K562 (cell line): Measurements from ENCODE around the gene CACNA1E. TPM values are rescaled to one million over a fixed set of nuclear protein-coding genes. Genes with fewer than 3 reads are reported as not detected.

Experiments used
- ATAC-seq: fragments of 200-7000 bp; cut with Tn5 transposase; 3 replicates; pipeline ENCODE4 v1.9.1; 2020; ENCODE audit warnings: moderate library complexity
- BruUV-seq: library from RNA; stranded (reverse); fragments of 400-500 nt; replicated peaks from 2 replicates; lab custom pipeline; 2021; lab: Mats Ljungman, UMichigan
- CTCF ChIA-PET: fragments of 300-600 bp; formaldehyde crosslinking; extraction: SDS; loops from one replicate; lab custom pipeline; 2021; ENCODE audit warnings: low intra/inter-chr PET ratio; lab: Yijun Ruan, JAX
- POLR2A ChIA-PET: fragments of 300-600, 350-650 bp; sonication (Branson Sonifier 250); formaldehyde crosslinking; extraction: SDS; loops from one replicate; lab custom pipeline; 2021; ENCODE audit warnings: antibody characterized with exemption, inconsistent platforms; lab: Yijun Ruan, JAX
- DNase-seq, 4 experiments: peaks; one replicate each; pipeline versions ENCODE4 v3.0.0 to v3.0.0-alpha.2; 2011 to 2018; ENCODE audit warnings: low spot score in 3 of 4, mixed read lengths in 3 of 4; ENCODE audit errors: extremely low read depth in 1 of 4
- FAIRE-seq: peaks from 2 replicates; lab custom pipeline; 2011; peaks lifted over from hg19 to GRCh38; lab: Jason Lieb, UNC
- H2AFZ ChIP-seq: 2 replicates; pipeline ENCODE4 v1.6.0; 2011; ENCODE audit warnings: low read depth, low read length, control low read depth, inconsistent platforms
- H3K27ac ChIP-seq: fragments of 200-600 bp; 3 replicates; pipeline ENCODE4 v1.8.0; 2011; ENCODE audit warnings: low read depth, mild to moderate bottlenecking, control low read depth, inconsistent platforms, low read length, moderate library complexity, mixed read lengths; ENCODE audit errors: extremely low read depth
- H3K27me3 ChIP-seq, 2 experiments: fragments of 300-600 bp in 1 of 2; 2 replicates in 1 of 2; 3 replicates in 1 of 2; pipeline versions ENCODE4 v1.6.0 to v1.8.0; 2011; ENCODE audit warnings: inconsistent platforms in 2 of 2, low read length in 2 of 2, mild to moderate bottlenecking in 1 of 2, mixed read lengths in 1 of 2, moderate library complexity in 1 of 2; ENCODE audit not compliant: control insufficient read depth in 2 of 2, insufficient read depth in 2 of 2
- H3K36me3 ChIP-seq: fragments of 300-600 bp; 3 replicates; pipeline ENCODE4 v1.8.0; 2011; ENCODE audit warnings: mild to moderate bottlenecking, low read length, inconsistent platforms; ENCODE audit not compliant: control insufficient read depth, insufficient read depth
- H3K4me1 ChIP-seq, 2 experiments: fragments of 200-600 bp in 1 of 2; replicated peaks in 1 of 2; 2 replicates in 1 of 2; 3 replicates in 1 of 2; pipeline versions ENCODE4 v1.5.1 to v1.8.0; 2011; ENCODE audit warnings: inconsistent platforms in 2 of 2, low read length in 2 of 2, mild to moderate bottlenecking in 1 of 2, mixed read lengths in 1 of 2, moderate library complexity in 1 of 2; ENCODE audit not compliant: control insufficient read depth in 2 of 2, insufficient read depth in 2 of 2
- H3K4me2 ChIP-seq: 2 replicates; pipeline ENCODE4 v1.6.1; 2011; ENCODE audit warnings: low read length, control low read depth, inconsistent platforms, mixed read lengths; ENCODE audit not compliant: insufficient read depth
- H3K4me3 ChIP-seq: fragments of 200-600 bp; sonication (generic), shearing (Covaris generic); 2 replicates; pipeline ENCODE4 v1.5.1; 2016; ENCODE audit warnings: control low read depth, inconsistent platforms
- H3K79me2 ChIP-seq: fragments of 200-600 bp; 3 replicates; pipeline ENCODE4 v1.8.0; 2011; ENCODE audit warnings: low read length, inconsistent platforms; ENCODE audit not compliant: control insufficient read depth, insufficient read depth
- H3K9ac ChIP-seq, 2 experiments: 2 replicates each; pipeline versions ENCODE4 v1.6.0 to v1.6.1; 2011; ENCODE audit warnings: low read depth in 2 of 2, low read length in 2 of 2, control low read depth in 1 of 2, inconsistent platforms in 1 of 2, mild to moderate bottlenecking in 1 of 2, mixed read lengths in 1 of 2; ENCODE audit not compliant: insufficient read depth in 1 of 2
- H3K9me1 ChIP-seq: one replicate; pipeline ENCODE4 v1.6.0; 2011; ENCODE audit warnings: inconsistent platforms, mild to moderate bottlenecking, low read length, moderate library complexity; ENCODE audit not compliant: control insufficient read depth, insufficient read depth
- H3K9me3 ChIP-seq: replicated peaks from 2 replicates; pipeline ENCODE4 v1.5.1; 2011; ENCODE audit warnings: low read depth, low read length, inconsistent platforms; ENCODE audit not compliant: control insufficient read depth, insufficient read depth
- H4K20me1 ChIP-seq: replicated peaks from 2 replicates; pipeline ENCODE4 v1.6.1; 2011; ENCODE audit warnings: low read length, inconsistent platforms, mixed read lengths; ENCODE audit not compliant: control insufficient read depth, insufficient read depth
- BRD4 ChIP-seq: fragments of 200-600 bp; sonication (generic); IDR thresholded peaks from 2 replicates; pipeline ENCODE4 v1.6.1; 2017; ENCODE audit warnings: inconsistent platforms
- CEBPZ ChIP-seq: fragments of 150-350 bp; IDR thresholded peaks from 2 replicates; pipeline ENCODE4 v1.6.1; 2014; ENCODE audit warnings: low read depth, mild to moderate bottlenecking, low read length, borderline replicate concordance
- FOXK1 ChIP-seq: sonication (generic); formaldehyde crosslinking; IDR thresholded peaks from 2 replicates; pipeline ENCODE4 v1.8.0; 2022; ENCODE audit warnings: missing genetic modification reagents, mild to moderate bottlenecking, borderline replicate concordance
- MEF2D ChIP-seq: conservative IDR thresholded peaks from 2 replicates; pipeline ENCODE4 v1.6.1; 2016; ENCODE audit warnings: low read depth, missing genetic modification characterization, missing compliant biosample characterization
- POLR2H ChIP-seq: IDR thresholded peaks from 2 replicates; pipeline ENCODE4 v1.6.1; 2016; ENCODE audit warnings: missing genetic modification characterization, low read depth, mild to moderate bottlenecking, control low read depth, missing compliant biosample characterization, moderate library complexity
- RBFOX2 ChIP-seq: fragments of 200-400 bp; formaldehyde crosslinking; IDR thresholded peaks from 2 replicates; pipeline ENCODE4 v1.6.1; 2017; ENCODE audit warnings: low read depth, mild to moderate bottlenecking, low read length, moderate library complexity
- USF1 ChIP-seq: sonication (generic); formaldehyde crosslinking; IDR thresholded peaks from 2 replicates; pipeline ENCODE4 v1.9.0; 2022; ENCODE audit warnings: mild to moderate bottlenecking, missing genetic modification reagents
- XRCC4 ChIP-seq: IDR thresholded peaks from one replicate; pipeline ENCODE4 v1.6.1; 2011; ENCODE audit not compliant: insufficient read depth, insufficient read length; ENCODE audit errors: extremely low read depth
- ZNF449 ChIP-seq: fragments of 250-450 bp; sonication (Bioruptor Pico); IDR thresholded peaks from 2 replicates; pipeline ENCODE4 v1.8.0; 2022; ENCODE audit warnings: moderate library complexity, mild to moderate bottlenecking, inconsistent platforms
- ZNF778 ChIP-seq: fragments of 450-650 bp; formaldehyde crosslinking; IDR thresholded peaks from 2 replicates; pipeline ENCODE4 v1.4.0; 2020; ENCODE audit warnings: mild to moderate bottlenecking, moderate library complexity
- WGBS: fragments of 100-300 bp; shearing (Covaris generic); methylation state at CpG from one replicate; pipeline ENCODE4 v1.1.6; 2016; ENCODE audit warnings: low coverage, mixed read lengths; ENCODE audit not compliant: insufficient coverage; ENCODE audit errors: missing lambda C conversion rate; 5-methylcytosine and 5-hydroxymethylcytosine counted together
- in situ Hi-C: fragments of 300-500 bp; cut with MboI; formaldehyde crosslinking; loops from 4 replicates; pipeline ENCODE4 v1.15.0; 2018; ENCODE audit warnings: inconsistent platforms, mixed read lengths
- intact Hi-C: fragments of 100-400 bp; cut with micrococcal nuclease; formaldehyde crosslinking; loops from 2 replicates; pipeline ENCODE4 v1.14.2; 2022
- polyA plus RNA-seq, 8 experiments: library from polyadenylated mRNA; depleted of rRNA in 4 of 8; stranded (reverse) in 5 of 8; unstranded in 3 of 8; fragments of >200 nt; fragmentation: Nextera tagmentation in 2 of 8; fragmentation: Illumina TruSeq in 1 of 8; extraction: Ambion mirVana in 2 of 8; extraction: Trizol in 1 of 8; gene quantifications; 2 replicates each; pipeline versions ENCODE4 v1.2.1 to v1.2.3, GENCODE V29; 2011 to 2014; ENCODE audit warnings: inconsistent platforms in 1 of 8, missing spikeins in 1 of 8
- total RNA-seq, 7 experiments: library from RNA; depleted of rRNA in 6 of 7; stranded (reverse); fragments of >200 nt in 6 of 7; fragmentation: Illumina TruSeq in 2 of 7; extraction: Trizol in 2 of 7; gene quantifications; 2 replicates each; pipeline versions ENCODE4 v1.2.1 to v1.2.3, GENCODE V29; 2011 to 2021; ENCODE audit warnings: low replicate concordance in 1 of 7
- TF ChIP-seq, protein P1 (sequence below): sonication (generic); formaldehyde crosslinking; IDR thresholded peaks from 2 replicates; pipeline ENCODE4 v1.5.0; 2020; ENCODE audit warnings: missing genetic modification reagents
- TF ChIP-seq, protein P2 (sequence below): fragments of 200-800 bp; sonication (Bioruptor generic); IDR thresholded peaks from 2 replicates; pipeline ENCODE4 v1.6.1; 2017; ENCODE audit warnings: missing genetic modification characterization, missing compliant biosample characterization

The CACNA1E gene
- total and polyA plus RNA-seq, 9 of the 15 experiments (the other 6 are each of a cell fraction or from before 2014, with no cell fraction given): under 0.01 to 0.04 TPM; not detected in 7

GRCh38 chr1:181485287-181486097 is 2.2 kb downstream of the CACNA1E start:
- no peak overlapping the region for H3K4me2 ChIP-seq
- intact Hi-C loops (no loop called here), in situ Hi-C loops (no loop called here)
- no peak overlapping the region for H3K9ac ChIP-seq
- no peaks in the 10 kb centered on the region for H3K9me3 ChIP-seq
- no peaks in the 10 kb centered on the region for H3K36me3 ChIP-seq
- ChIA-PET POLR2A (no interaction called here), CTCF (no interaction called here)
- H3K9me1 ChIP-seq: no peaks in the 10 kb centered on the region
- BruUV-seq: no TSS peak
- H3K79me2 ChIP-seq: no peaks in the 10 kb centered on the region
- DNase-seq (peak in 2 of 4 experiments; percentile 20 to 27), ATAC-seq (peak; percentile 67), FAIRE-seq (no peak)
- H3K4me3 ChIP-seq: no peak overlapping the region
- H3K27ac ChIP-seq: no peak overlapping the region
- no peak overlapping the region for H2AFZ ChIP-seq
- H4K20me1 ChIP-seq: no peaks in the 10 kb centered on the region
- WGBS: 3% methylated on average over 39 of the region's 42 CpGs
- H3K27me3 ChIP-seq: peaks cover 32 to 52% of the 10 kb centered on the region in 2 experiments
- peaks cover 0 to 15% of the 10 kb centered on the region in 2 experiments; a peak in 2 of 5 replicates for H3K4me1 ChIP-seq
- TF ChIP-seq BRD4 (no peak), CEBPZ (no peak), ZNF778 (CRISPR knock-in tag) (no peak), XRCC4 (no peak), MEF2D (tag) (no peak), FOXK1 (CRISPR knock-in tag) (no peak), RBFOX2 (no peak), USF1 (CRISPR knock-in tag) (0 out of 2 replicates have a peak, but pooled peaks have one; percentile 8), POLR2H (tag) (no peak), ZNF449 (CRISPR knock-in tag) (no peak)
- TF ChIP-seq, protein P1, sequence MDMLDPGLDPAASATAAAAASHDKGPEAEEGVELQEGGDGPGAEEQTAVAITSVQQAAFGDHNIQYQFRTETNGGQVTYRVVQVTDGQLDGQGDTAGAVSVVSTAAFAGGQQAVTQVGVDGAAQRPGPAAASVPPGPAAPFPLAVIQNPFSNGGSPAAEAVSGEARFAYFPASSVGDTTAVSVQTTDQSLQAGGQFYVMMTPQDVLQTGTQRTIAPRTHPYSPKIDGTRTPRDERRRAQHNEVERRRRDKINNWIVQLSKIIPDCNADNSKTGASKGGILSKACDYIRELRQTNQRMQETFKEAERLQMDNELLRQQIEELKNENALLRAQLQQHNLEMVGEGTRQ (CRISPR knock-in tag): peak; percentile 46; the same call in 1 of the 2 replicates
- TF ChIP-seq, protein P2, sequence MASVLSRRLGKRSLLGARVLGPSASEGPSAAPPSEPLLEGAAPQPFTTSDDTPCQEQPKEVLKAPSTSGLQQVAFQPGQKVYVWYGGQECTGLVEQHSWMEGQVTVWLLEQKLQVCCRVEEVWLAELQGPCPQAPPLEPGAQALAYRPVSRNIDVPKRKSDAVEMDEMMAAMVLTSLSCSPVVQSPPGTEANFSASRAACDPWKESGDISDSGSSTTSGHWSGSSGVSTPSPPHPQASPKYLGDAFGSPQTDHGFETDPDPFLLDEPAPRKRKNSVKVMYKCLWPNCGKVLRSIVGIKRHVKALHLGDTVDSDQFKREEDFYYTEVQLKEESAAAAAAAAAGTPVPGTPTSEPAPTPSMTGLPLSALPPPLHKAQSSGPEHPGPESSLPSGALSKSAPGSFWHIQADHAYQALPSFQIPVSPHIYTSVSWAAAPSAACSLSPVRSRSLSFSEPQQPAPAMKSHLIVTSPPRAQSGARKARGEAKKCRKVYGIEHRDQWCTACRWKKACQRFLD (CRISPR knock-in tag): no peak
